Fibroblast of skin of back (primary cell): ENCODE data around the gene CLTB. TPM values are rescaled to one million over a fixed set of nuclear protein-coding genes. Genes with fewer than 3 reads are reported as not detected.
"Not testable (repeated sequence)": the region's sequence is repeated elsewhere in the genome, so short reads cannot be mapped to it uniquely, and the experiment has no call there.

Source experiments
- DNase-seq: peaks from one replicate; pipeline ENCODE4 v3.0.0-alpha.2; 2013
- polyA plus RNA-seq, 2 experiments: library from polyadenylated mRNA; unstranded; fragments of 120-200 nt; gene quantifications; one replicate each; pipeline ENCODE4 v1.2.1, GENCODE V29; 2013; ENCODE audit not compliant: insufficient read length in 2 of 2

Gene CLTB
- 106 TPM for polyA plus RNA-seq (2013, experiment 1 of 2; ENCODE audit: insufficient read length)
- polyA plus RNA-seq (2013, experiment 2 of 2; ENCODE audit: insufficient read length), result 71.3 TPM

GRCh38 chr5:176415952-176416924 lies at the start of gene CLTB:
TSS of gene CLTB (minus strand) at chr5:176416539. CDS start at chr5:176416363, 176 bp downstream.
- peak; percentile 83 for DNase-seq

GRCh38 chr5:176463113-176463764 lies 46.9 kb upstream of the CLTB start:
- DNase-seq, result no peak

- no peak for DNase-seq
These were observed 45.0 kb upstream of the CLTB start for GRCh38 chr5:176461349-176461748.

- peak; percentile 40 for DNase-seq
These were observed 42.7 kb upstream of the CLTB start for GRCh38 chr5:176458904-176459561.

- DNase-seq, result no peak
These were observed 38.5 kb upstream of the CLTB start for GRCh38 chr5:176454724-176455394.

- DNase-seq, result no peak
These were observed 33.7 kb upstream of the CLTB start for GRCh38 chr5:176450077-176450476.

GRCh38 chr5:176447978-176448608 lies 31.8 kb upstream of the CLTB start, which contains the start of gene FAF2:
TSS of gene FAF2 (plus strand) at chr5:176448385. CDS start at chr5:176448408, 23 bp downstream.
- peak; percentile 98 for DNase-seq

GRCh38 chr5:176447591-176447977 lies 31.2 kb upstream of the CLTB start:
- no peak for DNase-seq

- no peak for DNase-seq
These were observed 30.7 kb upstream of the CLTB start for GRCh38 chr5:176446884-176447590.

- DNase-seq, result no peak
These were observed 29.8 kb upstream of the CLTB start for GRCh38 chr5:176446028-176446665.

GRCh38 chr5:176444742-176445141 lies 28.4 kb upstream of the CLTB start:
- DNase-seq, result no peak

GRCh38 chr5:176442911-176443310 lies 26.6 kb upstream of the CLTB start:
- DNase-seq, result not testable (repeated sequence)

GRCh38 chr5:176441921-176442323 lies 25.6 kb upstream of the CLTB start:
- DNase-seq, result peak; percentile 40

GRCh38 chr5:176440927-176441706 lies 24.8 kb upstream of the CLTB start:
- no peak for DNase-seq

- peak; percentile 92 for DNase-seq
These were observed 22.8 kb upstream of the CLTB start for GRCh38 chr5:176438959-176439757.

- peak; percentile 61 for DNase-seq
These were observed 20.3 kb upstream of the CLTB start for GRCh38 chr5:176436656-176437055.

- no peak for DNase-seq
These were observed 16.4 kb upstream of the CLTB start for GRCh38 chr5:176432707-176433106.

- no peak for DNase-seq
These were observed 13.6 kb upstream of the CLTB start for GRCh38 chr5:176429972-176430371.

GRCh38 chr5:176427971-176428370 lies 11.6 kb upstream of the CLTB start:
- peak; percentile 42 for DNase-seq
